BJ (cell line): ENCODE results near the gene DMBX1. TPM values are rescaled to one million over a fixed set of nuclear protein-coding genes. Genes with fewer than 3 reads are reported as not detected.

Experiments used
- CTCF ChIA-PET: fragments of 350-600 bp; formaldehyde crosslinking; extraction: SDS; loops from one replicate; lab custom pipeline; 2021; ENCODE audit warnings: antibody characterized with exemption, inconsistent platforms; lab: Yijun Ruan, JAX
- POLR2A ChIA-PET: fragments of 300-600 bp; sonication (Branson Sonifier 250); formaldehyde crosslinking; extraction: SDS; loops from one replicate; lab custom pipeline; 2021; ENCODE audit warnings: antibody characterized with exemption; lab: Charles Lee
- DNase-seq: peaks from one replicate; pipeline ENCODE4 v3.0.0-alpha.2; 2011; ENCODE audit warnings: low read depth
- H3K27me3 ChIP-seq: 2 replicates; pipeline ENCODE4 v1.6.0; 2011; ENCODE audit warnings: low read length; ENCODE audit not compliant: control insufficient read depth, insufficient read depth
- H3K36me3 ChIP-seq: 2 replicates; pipeline ENCODE4 v1.5.1; 2011; ENCODE audit warnings: low read length; ENCODE audit not compliant: control insufficient read depth, insufficient read depth
- H3K4me3 ChIP-seq: 2 replicates; pipeline ENCODE4 v1.5.1; 2011; ENCODE audit warnings: low read depth, mild to moderate bottlenecking, control low read depth, low read length
- polyA minus RNA-seq: library from RNA; depleted of rRNA, polyadenylated mRNA; stranded (reverse); fragments of >200 nt; gene quantifications from 2 replicates; pipeline ENCODE4 v1.2.3, GENCODE V29; 2011; rRNA and poly(A)+ RNA removed
- polyA plus RNA-seq: library from polyadenylated mRNA; depleted of rRNA; stranded (reverse); fragments of >200 nt; gene quantifications from 2 replicates; pipeline ENCODE4 v1.2.3, GENCODE V29; 2011; rRNA removed
- TF ChIP-seq, protein P1 (sequence below): IDR thresholded peaks from 2 replicates; pipeline ENCODE4 v1.5.1; 2011; ENCODE audit warnings: low read depth, mild to moderate bottlenecking, control low read depth, inconsistent platforms, low read length, moderate library complexity; ENCODE audit not compliant: insufficient read depth

The DMBX1 gene
- polyA plus RNA-seq = not detected in 2 replicates
- not detected in 2 replicates for polyA minus RNA-seq

- H3K27me3 ChIP-seq = peaks cover 76% of the 10 kb centered on the region
- TF ChIP-seq, protein P1, sequence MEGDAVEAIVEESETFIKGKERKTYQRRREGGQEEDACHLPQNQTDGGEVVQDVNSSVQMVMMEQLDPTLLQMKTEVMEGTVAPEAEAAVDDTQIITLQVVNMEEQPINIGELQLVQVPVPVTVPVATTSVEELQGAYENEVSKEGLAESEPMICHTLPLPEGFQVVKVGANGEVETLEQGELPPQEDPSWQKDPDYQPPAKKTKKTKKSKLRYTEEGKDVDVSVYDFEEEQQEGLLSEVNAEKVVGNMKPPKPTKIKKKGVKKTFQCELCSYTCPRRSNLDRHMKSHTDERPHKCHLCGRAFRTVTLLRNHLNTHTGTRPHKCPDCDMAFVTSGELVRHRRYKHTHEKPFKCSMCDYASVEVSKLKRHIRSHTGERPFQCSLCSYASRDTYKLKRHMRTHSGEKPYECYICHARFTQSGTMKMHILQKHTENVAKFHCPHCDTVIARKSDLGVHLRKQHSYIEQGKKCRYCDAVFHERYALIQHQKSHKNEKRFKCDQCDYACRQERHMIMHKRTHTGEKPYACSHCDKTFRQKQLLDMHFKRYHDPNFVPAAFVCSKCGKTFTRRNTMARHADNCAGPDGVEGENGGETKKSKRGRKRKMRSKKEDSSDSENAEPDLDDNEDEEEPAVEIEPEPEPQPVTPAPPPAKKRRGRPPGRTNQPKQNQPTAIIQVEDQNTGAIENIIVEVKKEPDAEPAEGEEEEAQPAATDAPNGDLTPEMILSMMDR = no peak
- no peaks in the 10 kb centered on the region for H3K36me3 ChIP-seq
- no peak for DNase-seq
- ChIA-PET CTCF (interaction anchor here (1.0 to 2.5 kb wide), 2 partner anchors 9 to 39 kb away, joined by 3 to 8 read pairs; no protein-coding TSS in a partner anchor), POLR2A (no interaction called here)
- H3K4me3 ChIP-seq = no peak within 1 kb of the TSS
Measured at GRCh38 chr1:46489638-46490405, at the start of gene DMBX1. Gene DMBX1, plus strand, starts transcription at chr1:46489836. Its CDS starts 17,175 bp downstream, at chr1:46507011.

- Histone ChIP-seq H3K4me3 (no peak overlapping the region), H3K36me3 (no peaks in the 10 kb centered on the region), H3K27me3 (peaks cover 4% of the 10 kb centered on the region)
- CTCF ChIA-PET = interaction anchor here (0.7 to 2.5 kb wide), 4 partner anchors 12 to 87 kb away, joined by 3 to 19 read pairs (median 6); no protein-coding TSS in a partner anchor
- POLR2A ChIA-PET = no interaction called here
- TF ChIP-seq, protein P1 = no peak
- no peak for DNase-seq
Measured at GRCh38 chr1:46440478-46440877, 49.2 kb upstream of the DMBX1 start.

- H3K36me3 ChIP-seq = no peaks in the 10 kb centered on the region
- no peak for DNase-seq
- H3K27me3 ChIP-seq = peaks cover 10% of the 10 kb centered on the region
- ChIA-PET CTCF (interaction anchor here (0.7 to 8.8 kb wide), 30 partner anchors 9 to 622 kb away, joined by 3 to 139 read pairs (median 6); a partner anchor contains a TSS), POLR2A (no interaction called here)
- H3K4me3 ChIP-seq = peak overlapping the region; percentile 41
- TF ChIP-seq, protein P1 = peak; percentile 93
Measured at GRCh38 chr1:46442317-46443161, 47.1 kb upstream of the DMBX1 start.

DNA sequence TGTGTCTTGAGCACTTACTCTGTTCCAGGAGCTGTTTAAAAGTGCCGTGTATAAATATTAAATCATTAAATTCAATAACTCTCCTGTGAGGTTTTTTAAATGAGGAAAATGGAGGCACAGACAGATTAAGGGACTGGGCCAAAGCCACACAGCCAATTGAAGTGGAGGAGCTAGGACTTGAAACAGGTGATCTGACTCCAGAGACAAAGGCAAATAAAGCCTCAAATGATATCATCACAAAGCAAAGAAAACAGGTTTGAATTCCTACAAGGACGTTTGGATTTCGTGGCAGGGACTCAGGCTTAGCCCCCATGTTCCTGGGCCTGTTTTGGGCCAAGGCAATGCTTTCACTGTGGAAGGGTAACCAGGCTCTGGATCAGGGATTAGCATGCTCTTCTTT is 45.2 kb upstream of the DMBX1 start:
- no peaks in the 10 kb centered on the region for H3K36me3 ChIP-seq
- peaks cover 26% of the 10 kb centered on the region for H3K27me3 ChIP-seq
- ChIA-PET CTCF (interaction anchor here (0.8 to 8.8 kb wide), 11 partner anchors 11 to 280 kb away, joined by 3 to 139 read pairs (median 5); a partner anchor contains a TSS), POLR2A (no interaction called here)
- TF ChIP-seq, protein P1 = no peak
- no peak for DNase-seq
- H3K4me3 ChIP-seq = no peak overlapping the region

DNA sequence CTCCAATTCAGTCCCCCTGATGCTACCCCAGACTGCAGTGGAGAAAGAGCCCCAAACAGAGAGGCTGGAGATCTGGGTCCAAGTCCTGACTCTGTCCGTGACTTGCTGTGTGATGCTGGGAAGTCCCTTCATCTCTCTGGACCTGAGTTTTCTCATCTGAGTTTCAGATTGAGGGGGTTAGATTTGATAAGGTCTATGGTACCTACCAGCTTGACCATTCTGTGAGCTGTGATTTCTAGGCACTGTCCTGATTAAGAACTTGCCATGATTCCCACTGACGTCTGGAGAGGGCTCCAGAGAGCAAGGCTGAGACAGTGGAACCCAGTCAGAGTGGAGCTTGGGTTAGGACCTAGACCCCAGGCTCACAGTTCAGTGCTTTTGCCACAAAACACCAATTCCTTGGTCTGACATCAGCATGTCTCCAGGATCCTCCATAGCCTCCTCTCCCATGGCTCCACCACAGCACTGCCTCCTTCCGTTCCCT is 43.8 kb upstream of the DMBX1 start:
- peaks cover 31% of the 10 kb centered on the region for H3K27me3 ChIP-seq
- H3K36me3 ChIP-seq = no peaks in the 10 kb centered on the region
- no peak overlapping the region for H3K4me3 ChIP-seq
- no peak for DNase-seq
- ChIA-PET CTCF (interaction anchor here (0.7 to 8.8 kb wide), 16 partner anchors 8 to 279 kb away, joined by 3 to 139 read pairs (median 6); a partner anchor contains a TSS), POLR2A (no interaction called here)
- TF ChIP-seq, protein P1 = no peak
